Neural cell (in vitro differentiated cells): ENCODE results near the gene ANAPC5. TPM values are rescaled to one million over a fixed set of nuclear protein-coding genes. Genes with fewer than 3 reads are reported as not detected.

ENCODE experiments used
- H2AFZ ChIP-seq: fragments of 200-600, 300-800 bp; sonication (generic), shearing (Covaris generic); 2 replicates; pipeline ENCODE4 v1.6.0; 2014; ENCODE audit warnings: low read depth, mild to moderate bottlenecking, antibody characterized with exemption, low read length, moderate library complexity
- H3F3A ChIP-seq: fragments of 200-600 bp; shearing (Covaris generic); 2 replicates; pipeline ENCODE4 v1.6.1; 2016; ENCODE audit warnings: mild to moderate bottlenecking, moderate library complexity, mixed read lengths, antibody characterized with exemption, low read length; ENCODE audit not compliant: insufficient read depth, poor library complexity, severe bottlenecking
- H3K27ac ChIP-seq: fragments of 200-600, 300-800 bp; sonication (generic), shearing (Covaris generic); 2 replicates; pipeline ENCODE4 v1.5.1; 2014; ENCODE audit warnings: mild to moderate bottlenecking, low read length, moderate library complexity
- H3K27me3 ChIP-seq: fragments of 300-800, 200-600 bp; sonication (generic), shearing (Covaris generic); 2 replicates; pipeline ENCODE4 v1.6.0; 2014; ENCODE audit warnings: mild to moderate bottlenecking, low read depth, low read length, moderate library complexity; ENCODE audit not compliant: insufficient read depth
- H3K36me3 ChIP-seq: fragments of 300-800, 200-600 bp; sonication (generic), shearing (Covaris generic); 2 replicates; pipeline ENCODE4 v1.5.1; 2014; ENCODE audit warnings: mild to moderate bottlenecking, antibody characterized with exemption, low read length, moderate library complexity; ENCODE audit not compliant: insufficient read depth
- H3K4me2 ChIP-seq: fragments of 300-800, 200-600 bp; sonication (generic), shearing (Covaris generic); 2 replicates; pipeline ENCODE4 v1.6.0; 2014; ENCODE audit warnings: mild to moderate bottlenecking, low read length
- H3K4me3 ChIP-seq: fragments of 300-800, 200-600 bp; sonication (generic), shearing (Covaris generic); 2 replicates; pipeline ENCODE4 v1.5.1; 2014; ENCODE audit warnings: mild to moderate bottlenecking, low read length, moderate library complexity
- H3K79me2 ChIP-seq: fragments of 200-600 bp; shearing (Covaris generic); replicated peaks from 2 replicates; pipeline ENCODE4 v1.6.0; 2014; ENCODE audit warnings: mild to moderate bottlenecking, low read length, moderate library complexity; ENCODE audit not compliant: insufficient read depth
- H3K9ac ChIP-seq: fragments of 300-800, 200-600 bp; sonication (generic), shearing (Covaris generic); 2 replicates; pipeline ENCODE4 v1.6.1; 2016; ENCODE audit warnings: mild to moderate bottlenecking, low read length, mixed read lengths
- H3K9me2 ChIP-seq: fragments of 200-600 bp; shearing (Covaris generic); 2 replicates; pipeline ENCODE4 v1.6.1; 2016; ENCODE audit warnings: mild to moderate bottlenecking, low read length, mixed read lengths; ENCODE audit not compliant: insufficient read depth
- H3K9me3 ChIP-seq: fragments of 200-600, 300-800 bp; sonication (generic), shearing (Covaris generic); 2 replicates; pipeline ENCODE4 v1.6.1; 2016; ENCODE audit warnings: mild to moderate bottlenecking, mixed run types, low read length, moderate library complexity, mixed read lengths
- H4K20me1 ChIP-seq: fragments of 200-600 bp; shearing (Covaris generic); 2 replicates; pipeline ENCODE4 v1.6.1; 2016; ENCODE audit warnings: mild to moderate bottlenecking, mixed run types; ENCODE audit not compliant: insufficient read depth
- EP300 ChIP-seq: fragments of 450-650 bp; conservative IDR thresholded peaks from 2 replicates; pipeline ENCODE4 v1.6.1; 2014; ENCODE audit warnings: antibody characterized with exemption, mild to moderate bottlenecking, moderate library complexity; ENCODE audit not compliant: poor library complexity, severe bottlenecking
- EZH2 ChIP-seq: fragments of 200-600, 300-800 bp; shearing (Covaris generic), sonication (generic); IDR thresholded peaks from 2 replicates; pipeline ENCODE4 v1.6.1; 2014; ENCODE audit warnings: antibody characterized with exemption, low read length, borderline replicate concordance, mild to moderate bottlenecking; ENCODE audit not compliant: insufficient read depth, poor library complexity, severe bottlenecking
- MXI1 ChIP-seq: fragments of 450-650 bp; conservative IDR thresholded peaks from 2 replicates; pipeline ENCODE4 v1.6.1; 2014; ENCODE audit warnings: antibody characterized with exemption, mild to moderate bottlenecking; ENCODE audit not compliant: poor library complexity, severe bottlenecking
- POLR2AphosphoS5 ChIP-seq: IDR thresholded peaks from 2 replicates; pipeline ENCODE4 v1.6.1; 2012
- RAD21 ChIP-seq: fragments of 450-650 bp; conservative IDR thresholded peaks from 2 replicates; pipeline ENCODE4 v1.6.1; 2014; ENCODE audit warnings: antibody characterized with exemption, mild to moderate bottlenecking, moderate library complexity
- SMC3 ChIP-seq: fragments of 450-650 bp; conservative IDR thresholded peaks from 2 replicates; pipeline ENCODE4 v1.6.1; 2014; ENCODE audit warnings: antibody characterized with exemption, mild to moderate bottlenecking, moderate library complexity; ENCODE audit not compliant: poor library complexity
- TAF1 ChIP-seq: IDR thresholded peaks from 2 replicates; pipeline ENCODE4 v1.6.1; 2012; ENCODE audit warnings: low read depth
- polyA minus RNA-seq: library from RNA; depleted of rRNA, polyadenylated mRNA; stranded (reverse); fragments of >200 nt; gene quantifications from 2 replicates; pipeline ENCODE4 v1.2.3, GENCODE V29; 2014
- polyA plus RNA-seq: library from polyadenylated mRNA; depleted of rRNA; stranded (reverse); fragments of >200 nt; gene quantifications from 2 replicates; pipeline ENCODE4 v1.2.3, GENCODE V29; 2014
- TF ChIP-seq, protein P1 (sequence below): IDR thresholded peaks from 2 replicates; pipeline ENCODE4 v1.6.1; 2012; ENCODE audit warnings: borderline replicate concordance
- TF ChIP-seq, protein P2 (sequence below): fragments of 450-650 bp; IDR thresholded peaks from 2 replicates; pipeline ENCODE4 v1.5.1; 2014; ENCODE audit warnings: antibody characterized with exemption, mild to moderate bottlenecking, moderate library complexity; ENCODE audit not compliant: poor library complexity, severe bottlenecking

Gene ANAPC5, protein sequence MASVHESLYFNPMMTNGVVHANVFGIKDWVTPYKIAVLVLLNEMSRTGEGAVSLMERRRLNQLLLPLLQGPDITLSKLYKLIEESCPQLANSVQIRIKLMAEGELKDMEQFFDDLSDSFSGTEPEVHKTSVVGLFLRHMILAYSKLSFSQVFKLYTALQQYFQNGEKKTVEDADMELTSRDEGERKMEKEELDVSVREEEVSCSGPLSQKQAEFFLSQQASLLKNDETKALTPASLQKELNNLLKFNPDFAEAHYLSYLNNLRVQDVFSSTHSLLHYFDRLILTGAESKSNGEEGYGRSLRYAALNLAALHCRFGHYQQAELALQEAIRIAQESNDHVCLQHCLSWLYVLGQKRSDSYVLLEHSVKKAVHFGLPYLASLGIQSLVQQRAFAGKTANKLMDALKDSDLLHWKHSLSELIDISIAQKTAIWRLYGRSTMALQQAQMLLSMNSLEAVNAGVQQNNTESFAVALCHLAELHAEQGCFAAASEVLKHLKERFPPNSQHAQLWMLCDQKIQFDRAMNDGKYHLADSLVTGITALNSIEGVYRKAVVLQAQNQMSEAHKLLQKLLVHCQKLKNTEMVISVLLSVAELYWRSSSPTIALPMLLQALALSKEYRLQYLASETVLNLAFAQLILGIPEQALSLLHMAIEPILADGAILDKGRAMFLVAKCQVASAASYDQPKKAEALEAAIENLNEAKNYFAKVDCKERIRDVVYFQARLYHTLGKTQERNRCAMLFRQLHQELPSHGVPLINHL
- polyA plus RNA-seq (199 and 272 TPM in 2 replicates), polyA minus RNA-seq (158 and 178 TPM in 2 replicates)

DNA sequence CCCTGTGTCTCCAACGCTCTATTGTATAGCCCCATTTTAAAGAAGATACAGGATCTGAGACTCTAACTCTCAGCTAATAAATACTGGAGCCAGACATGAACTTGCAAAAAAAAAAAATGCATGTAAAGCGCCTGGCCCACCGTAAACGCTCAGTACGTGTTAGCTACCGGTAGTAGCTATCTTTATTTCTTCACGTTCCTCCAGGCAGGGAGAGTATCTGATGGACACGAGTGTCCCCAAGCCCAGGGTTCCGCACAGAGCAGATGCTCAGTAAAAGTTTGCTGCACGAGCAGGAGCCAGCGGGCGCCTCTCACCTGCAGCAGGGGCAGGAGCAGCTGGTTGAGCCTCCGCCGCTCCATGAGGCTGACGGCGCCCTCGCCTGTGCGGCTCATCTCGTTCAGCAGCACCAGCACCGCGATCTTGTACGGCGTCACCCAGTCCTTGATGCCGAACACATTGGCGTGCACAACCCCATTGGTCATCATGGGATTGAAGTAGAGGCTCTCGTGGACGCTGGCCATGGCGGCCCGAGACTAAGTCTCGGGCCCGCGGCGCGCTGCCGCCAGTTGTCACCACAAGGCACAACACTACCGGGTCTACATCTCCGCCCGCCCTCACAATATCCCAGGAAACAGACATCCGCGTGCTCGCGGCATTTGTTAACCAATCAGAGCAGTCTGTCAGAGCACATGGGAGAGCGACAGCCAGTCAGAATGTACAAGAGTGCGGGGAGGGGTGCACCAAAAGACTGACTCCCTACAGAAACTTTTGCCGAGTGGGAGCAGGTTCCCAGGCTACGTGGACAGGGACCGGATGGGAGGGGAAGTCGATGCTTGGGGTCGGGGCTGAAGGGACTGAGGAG, at the start of gene ANAPC5:
ANAPC5 (minus strand) TSS at position 592 of the 862 bp plus-strand sequence; CDS start at position 521, 71 bp downstream.
- Histone ChIP-seq H3K4me2 (peak within 1 kb of the TSS; percentile 87), H3K4me3 (peak within 1 kb of the TSS; percentile 94), H3K27me3 (no peaks in the 10 kb centered on the region), H3K9ac (peak within 1 kb of the TSS; percentile 74), H3K9me3 (no peaks in the 10 kb centered on the region), H3K79me2 (peaks cover 9% of the 10 kb centered on the region), H3K27ac (peak within 1 kb of the TSS; percentile 79), H3K9me2 (no peaks in the 10 kb centered on the region), H3K36me3 (no peaks in the 10 kb centered on the region), H4K20me1 (no peaks in the 10 kb centered on the region), H3F3A (no peaks in the 10 kb centered on the region), H2AFZ (peak within 1 kb of the TSS; percentile 81)
- TF ChIP-seq SMC3, result peak; percentile 52
- TF ChIP-seq, protein P1, sequence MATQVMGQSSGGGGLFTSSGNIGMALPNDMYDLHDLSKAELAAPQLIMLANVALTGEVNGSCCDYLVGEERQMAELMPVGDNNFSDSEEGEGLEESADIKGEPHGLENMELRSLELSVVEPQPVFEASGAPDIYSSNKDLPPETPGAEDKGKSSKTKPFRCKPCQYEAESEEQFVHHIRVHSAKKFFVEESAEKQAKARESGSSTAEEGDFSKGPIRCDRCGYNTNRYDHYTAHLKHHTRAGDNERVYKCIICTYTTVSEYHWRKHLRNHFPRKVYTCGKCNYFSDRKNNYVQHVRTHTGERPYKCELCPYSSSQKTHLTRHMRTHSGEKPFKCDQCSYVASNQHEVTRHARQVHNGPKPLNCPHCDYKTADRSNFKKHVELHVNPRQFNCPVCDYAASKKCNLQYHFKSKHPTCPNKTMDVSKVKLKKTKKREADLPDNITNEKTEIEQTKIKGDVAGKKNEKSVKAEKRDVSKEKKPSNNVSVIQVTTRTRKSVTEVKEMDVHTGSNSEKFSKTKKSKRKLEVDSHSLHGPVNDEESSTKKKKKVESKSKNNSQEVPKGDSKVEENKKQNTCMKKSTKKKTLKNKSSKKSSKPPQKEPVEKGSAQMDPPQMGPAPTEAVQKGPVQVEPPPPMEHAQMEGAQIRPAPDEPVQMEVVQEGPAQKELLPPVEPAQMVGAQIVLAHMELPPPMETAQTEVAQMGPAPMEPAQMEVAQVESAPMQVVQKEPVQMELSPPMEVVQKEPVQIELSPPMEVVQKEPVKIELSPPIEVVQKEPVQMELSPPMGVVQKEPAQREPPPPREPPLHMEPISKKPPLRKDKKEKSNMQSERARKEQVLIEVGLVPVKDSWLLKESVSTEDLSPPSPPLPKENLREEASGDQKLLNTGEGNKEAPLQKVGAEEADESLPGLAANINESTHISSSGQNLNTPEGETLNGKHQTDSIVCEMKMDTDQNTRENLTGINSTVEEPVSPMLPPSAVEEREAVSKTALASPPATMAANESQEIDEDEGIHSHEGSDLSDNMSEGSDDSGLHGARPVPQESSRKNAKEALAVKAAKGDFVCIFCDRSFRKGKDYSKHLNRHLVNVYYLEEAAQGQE, result peak; percentile 35
- TF ChIP-seq RAD21, result peak; percentile 53
- TF ChIP-seq, protein P2, sequence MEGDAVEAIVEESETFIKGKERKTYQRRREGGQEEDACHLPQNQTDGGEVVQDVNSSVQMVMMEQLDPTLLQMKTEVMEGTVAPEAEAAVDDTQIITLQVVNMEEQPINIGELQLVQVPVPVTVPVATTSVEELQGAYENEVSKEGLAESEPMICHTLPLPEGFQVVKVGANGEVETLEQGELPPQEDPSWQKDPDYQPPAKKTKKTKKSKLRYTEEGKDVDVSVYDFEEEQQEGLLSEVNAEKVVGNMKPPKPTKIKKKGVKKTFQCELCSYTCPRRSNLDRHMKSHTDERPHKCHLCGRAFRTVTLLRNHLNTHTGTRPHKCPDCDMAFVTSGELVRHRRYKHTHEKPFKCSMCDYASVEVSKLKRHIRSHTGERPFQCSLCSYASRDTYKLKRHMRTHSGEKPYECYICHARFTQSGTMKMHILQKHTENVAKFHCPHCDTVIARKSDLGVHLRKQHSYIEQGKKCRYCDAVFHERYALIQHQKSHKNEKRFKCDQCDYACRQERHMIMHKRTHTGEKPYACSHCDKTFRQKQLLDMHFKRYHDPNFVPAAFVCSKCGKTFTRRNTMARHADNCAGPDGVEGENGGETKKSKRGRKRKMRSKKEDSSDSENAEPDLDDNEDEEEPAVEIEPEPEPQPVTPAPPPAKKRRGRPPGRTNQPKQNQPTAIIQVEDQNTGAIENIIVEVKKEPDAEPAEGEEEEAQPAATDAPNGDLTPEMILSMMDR, result peak; percentile 52
- no peak for TF ChIP-seq EZH2
- peak; percentile 96 for TF ChIP-seq MXI1
- peak; percentile 53 for TF ChIP-seq TAF1
- peak; percentile 77 for TF ChIP-seq POLR2AphosphoS5
- peak; percentile 33 for TF ChIP-seq EP300
